ENCODE data around the gene WBP4. TPM values are rescaled to one million over a fixed set of nuclear protein-coding genes. Genes with fewer than 3 reads are reported as not detected.
A peak's percentile ranks its signal among the peaks of the same experiment; 100 is the strongest.

WBP4 gene
- total and polyA plus RNA-seq, 7 donors, result 5.1 to 25.0 (median 11.6) TPM

DNA sequence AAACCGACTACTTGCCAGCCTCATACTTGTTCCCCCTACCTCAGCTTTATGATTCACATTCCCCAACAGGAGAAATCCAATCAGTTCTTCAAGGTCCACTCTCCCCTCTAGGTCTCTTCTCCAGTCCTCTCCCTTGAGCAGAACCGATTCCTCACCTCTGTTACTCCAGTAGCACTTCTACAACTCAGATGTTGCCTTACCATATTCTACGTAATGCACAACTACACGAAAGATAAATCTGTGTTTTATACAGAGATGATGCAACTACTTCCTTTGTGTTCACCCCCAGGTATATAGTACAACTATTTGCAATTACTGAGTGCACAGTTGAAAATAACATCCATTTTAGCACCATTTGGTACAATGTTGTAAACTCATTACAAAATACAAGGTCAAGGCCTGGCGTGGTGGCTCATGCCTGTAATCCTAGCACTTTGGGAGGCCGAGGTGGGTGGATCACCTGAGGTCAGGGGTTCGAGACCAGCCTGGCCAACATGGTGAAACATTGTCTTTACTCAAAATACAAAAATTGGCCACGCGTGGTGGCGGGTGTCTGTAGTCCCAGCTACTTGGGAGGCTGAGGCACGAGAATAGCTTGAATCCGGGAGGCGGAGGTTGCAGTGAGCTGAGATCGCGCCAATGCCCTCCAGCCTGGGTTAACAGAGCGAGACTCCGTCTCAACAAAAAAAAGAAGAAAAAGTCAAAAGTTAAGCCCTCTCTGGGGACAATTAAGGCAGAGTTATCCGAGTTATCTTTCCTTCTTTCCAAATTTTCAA is 2.8 kb upstream of the WBP4 start:
- no peaks in the 10 kb centered on the region for H3K36me3 ChIP-seq
- TF ChIP-seq EP300 (IDR thresholded peaks at IDR 0.05), result no peak
- TF ChIP-seq POLR2A (IDR thresholded peaks at IDR 0.05), result no peak
- no peak for TF ChIP-seq POLR2AphosphoS5 (IDR thresholded peaks at IDR 0.05)
- TF ChIP-seq, protein P1, sequence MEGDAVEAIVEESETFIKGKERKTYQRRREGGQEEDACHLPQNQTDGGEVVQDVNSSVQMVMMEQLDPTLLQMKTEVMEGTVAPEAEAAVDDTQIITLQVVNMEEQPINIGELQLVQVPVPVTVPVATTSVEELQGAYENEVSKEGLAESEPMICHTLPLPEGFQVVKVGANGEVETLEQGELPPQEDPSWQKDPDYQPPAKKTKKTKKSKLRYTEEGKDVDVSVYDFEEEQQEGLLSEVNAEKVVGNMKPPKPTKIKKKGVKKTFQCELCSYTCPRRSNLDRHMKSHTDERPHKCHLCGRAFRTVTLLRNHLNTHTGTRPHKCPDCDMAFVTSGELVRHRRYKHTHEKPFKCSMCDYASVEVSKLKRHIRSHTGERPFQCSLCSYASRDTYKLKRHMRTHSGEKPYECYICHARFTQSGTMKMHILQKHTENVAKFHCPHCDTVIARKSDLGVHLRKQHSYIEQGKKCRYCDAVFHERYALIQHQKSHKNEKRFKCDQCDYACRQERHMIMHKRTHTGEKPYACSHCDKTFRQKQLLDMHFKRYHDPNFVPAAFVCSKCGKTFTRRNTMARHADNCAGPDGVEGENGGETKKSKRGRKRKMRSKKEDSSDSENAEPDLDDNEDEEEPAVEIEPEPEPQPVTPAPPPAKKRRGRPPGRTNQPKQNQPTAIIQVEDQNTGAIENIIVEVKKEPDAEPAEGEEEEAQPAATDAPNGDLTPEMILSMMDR (IDR thresholded peaks at IDR 0.05), result no peak
- peaks cover 0 to 74% (median 67%) of the 10 kb centered on the region in 4 donors for H3K4me1 ChIP-seq
- no peaks in the 10 kb centered on the region for H3K27me3 ChIP-seq
- peak overlapping the region; percentile 61 to 93 (median 80) for H3K4me3 ChIP-seq
- H3K9me3 ChIP-seq, result no peaks in the 10 kb centered on the region
- 87 to 91% methylated on average over 18 of the region's 18 CpGs for WGBS, 2 donors
- peak overlapping the region; percentile 91 to 99 (median 98) for H3K27ac ChIP-seq
- DNase-seq, result no peak
- intact Hi-C loops (cut with DNase I), result loop anchor here (5.0 kb wide), 1 partner anchor 71 kb away; no protein-coding TSS in a partner anchor

DNA sequence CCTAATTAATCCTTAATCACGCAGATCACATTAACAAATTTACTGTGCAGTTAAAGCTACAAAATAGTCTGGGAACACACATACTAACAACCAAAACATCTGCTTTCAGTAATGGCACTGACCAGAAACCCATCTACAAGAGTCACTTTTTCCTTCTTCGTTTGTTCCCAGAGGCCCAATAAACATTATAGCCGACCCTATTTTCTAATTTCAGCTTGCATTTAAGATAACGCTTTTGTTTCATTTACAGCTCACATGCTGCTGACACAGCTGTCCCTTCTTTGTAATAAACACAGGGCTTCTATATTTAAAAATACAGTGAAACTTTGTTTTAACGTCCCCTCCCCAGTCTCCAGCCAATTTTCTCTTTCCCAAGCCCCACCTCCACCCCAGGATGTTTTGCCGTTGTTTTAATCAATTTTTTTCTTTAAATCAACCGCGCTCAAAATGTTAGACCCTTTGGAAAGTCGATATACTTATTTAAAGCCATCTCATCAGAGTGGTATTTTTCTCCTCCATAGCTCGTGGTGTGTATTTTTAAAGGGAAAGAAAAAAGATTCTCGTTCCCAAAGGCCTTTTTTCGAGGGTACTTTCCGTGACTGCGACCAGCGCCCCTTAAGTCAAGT is 1.7 kb upstream of the WBP4 start:
- peak overlapping the region; percentile 91 to 99 (median 98) for H3K27ac ChIP-seq
- no peaks in the 10 kb centered on the region for H3K36me3 ChIP-seq
- 1 to 3% methylated on average over 15 of the region's 15 CpGs for WGBS, 2 donors
- H3K9me3 ChIP-seq, result no peaks in the 10 kb centered on the region
- peaks cover 0 to 74% (median 67%) of the 10 kb centered on the region in 4 donors for H3K4me1 ChIP-seq
- peak overlapping the region; percentile 61 to 93 (median 80) for H3K4me3 ChIP-seq
- TF ChIP-seq POLR2A (IDR thresholded peaks at IDR 0.05) (no peak), EP300 (IDR thresholded peaks at IDR 0.05) (no peak), POLR2AphosphoS5 (IDR thresholded peaks at IDR 0.05) (no peak)
- TF ChIP-seq, protein P1 (IDR thresholded peaks at IDR 0.05), result no peak
- intact Hi-C loops (cut with DNase I), result loop anchor here (2.0 to 10.0 kb wide), 8 partner anchors 72 to 985 kb away; partner anchors contain the start of genes DGKH, FOXO1, KBTBD6 and KBTBD7
- H3K27me3 ChIP-seq, result no peaks in the 10 kb centered on the region
- DNase-seq, result no peak

DNA sequence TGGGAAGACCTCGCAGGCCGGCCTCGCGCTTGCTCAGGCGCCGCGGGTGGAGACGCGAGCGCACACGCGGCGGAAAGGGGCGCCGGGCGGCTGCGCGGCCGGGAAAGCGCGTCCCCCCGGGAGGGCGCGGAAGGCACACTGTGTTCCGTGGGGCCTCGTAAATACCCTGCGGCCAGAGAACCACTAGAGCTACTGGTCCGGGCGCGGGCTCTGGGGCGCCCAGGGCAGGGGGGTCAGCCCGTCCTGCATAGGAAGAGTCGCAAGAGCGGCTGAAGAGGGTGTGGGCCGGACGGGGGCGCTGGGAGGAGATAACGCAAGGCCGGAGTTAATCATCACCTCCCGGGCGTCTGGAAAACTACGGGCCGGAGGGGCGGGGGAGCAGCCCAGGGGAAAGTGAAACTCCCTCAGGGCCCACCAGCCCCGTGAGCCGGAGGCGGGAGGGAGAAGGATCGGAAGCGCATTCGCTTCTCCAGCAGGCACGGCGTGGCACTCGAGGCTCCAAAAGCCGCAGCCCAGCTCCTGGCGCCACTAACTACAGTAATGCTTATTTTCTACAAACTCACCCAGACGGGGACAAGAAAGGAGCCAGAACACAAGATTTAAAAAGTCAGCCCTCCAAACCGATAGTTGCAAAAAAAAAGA is 1.1 kb upstream of the WBP4 start:
- intact Hi-C loops (cut with DNase I), result loop anchor here (2.0 to 10.0 kb wide), 7 partner anchors 73 to 985 kb away; partner anchors contain the start of genes DGKH, FOXO1, KBTBD6 and KBTBD7
- peaks cover 0 to 73% (median 67%) of the 10 kb centered on the region in 4 donors for H3K4me1 ChIP-seq
- H3K27ac ChIP-seq, result peak overlapping the region; percentile 91 to 99 (median 98)
- TF ChIP-seq, protein P1 (IDR thresholded peaks at IDR 0.05), result peak in 2 of 4 experiments; percentile 21 to 26
- TF ChIP-seq EP300 (IDR thresholded peaks at IDR 0.05) (peak in 3 of 4 donors; percentile 29 to 90 (median 57)), POLR2AphosphoS5 (IDR thresholded peaks at IDR 0.05) (peak; percentile 56 to 87 (median 72)), POLR2A (IDR thresholded peaks at IDR 0.05) (peak in 1 of 2 donors; percentile 22)
- peak; percentile 96 for DNase-seq
- WGBS, 2 donors, result 0 to 1% methylated on average over 57 of the region's 57 CpGs
- peak overlapping the region; percentile 61 to 93 (median 80) for H3K4me3 ChIP-seq
- H3K9me3 ChIP-seq, result no peaks in the 10 kb centered on the region
- H3K36me3 ChIP-seq, result no peaks in the 10 kb centered on the region
- no peaks in the 10 kb centered on the region for H3K27me3 ChIP-seq

DNA sequence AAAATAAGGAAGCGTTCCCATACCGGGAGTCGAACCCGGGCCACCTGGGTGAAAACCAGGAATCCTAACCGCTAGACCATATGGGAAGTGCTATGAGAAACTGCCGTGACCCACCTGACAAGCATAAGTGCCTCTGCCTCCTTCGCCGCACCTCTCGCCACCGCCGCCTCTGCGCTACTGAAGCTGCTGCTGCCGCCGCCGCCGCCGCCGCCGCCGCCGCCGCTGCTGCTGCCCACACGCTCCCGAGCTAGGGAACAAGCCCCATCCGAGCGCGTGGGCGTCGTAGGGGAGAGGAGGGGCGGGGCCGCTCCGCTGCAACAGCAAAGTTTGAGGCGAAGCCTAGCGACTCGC is 610 bp upstream of the WBP4 start:
- Histone ChIP-seq H3K27ac (peak overlapping the region; percentile 91 to 99 (median 98)), H3K4me3 (peak overlapping the region; percentile 61 to 93 (median 80)), H3K36me3 (no peaks in the 10 kb centered on the region), H3K27me3 (no peaks in the 10 kb centered on the region), H3K4me1 (peaks cover 0 to 73% (median 67%) of the 10 kb centered on the region in 4 donors), H3K9me3 (no peaks in the 10 kb centered on the region)
- DNase-seq, result peak; percentile 90
- WGBS, 2 donors, result 0 to 1% methylated on average over 35 of the region's 35 CpGs
- intact Hi-C loops (cut with DNase I), result loop anchor here (2.0 to 10.0 kb wide), 7 partner anchors 72 to 984 kb away; partner anchors contain the start of genes DGKH, FOXO1, KBTBD6 and KBTBD7
- TF ChIP-seq POLR2A (IDR thresholded peaks at IDR 0.05) (no peak), POLR2AphosphoS5 (IDR thresholded peaks at IDR 0.05) (peak in 1 of 4 donors; percentile 14), EP300 (IDR thresholded peaks at IDR 0.05) (no peak)
- TF ChIP-seq, protein P1 (IDR thresholded peaks at IDR 0.05), result no peak
